GM18499 (cell line): ENCODE measurements around the gene TP53I11.
A peak's percentile ranks its signal among the peaks of the same experiment; 100 is the strongest.

Experiments used
- ATAC-seq: cut with Tn5 transposase; IDR thresholded peaks from one replicate; pipeline ENCODE4 v1.9.1; 2021; ENCODE audit warnings: moderate number of reproducible peaks; ENCODE audit not compliant: insufficient read depth, unreplicated experiment

Gene TP53I11

GRCh38 chr11:44942029-44942955 lies 8.4 kb downstream of the TP53I11 start:
- ATAC-seq, result no peak

- ATAC-seq, result no peak
These were observed 9.2 kb downstream of the TP53I11 start for GRCh38 chr11:44941259-44942021.

GRCh38 chr11:44940835-44941234 lies 9.8 kb downstream of the TP53I11 start:
- no peak for ATAC-seq

- ATAC-seq, result no peak
These were observed 10.3 kb downstream of the TP53I11 start for GRCh38 chr11:44940404-44940803.

GRCh38 chr11:44939673-44940395 lies 10.8 kb downstream of the TP53I11 start:
- ATAC-seq, result no peak

- no peak for ATAC-seq
These were observed 12.5 kb downstream of the TP53I11 start for GRCh38 chr11:44938066-44938691.

- ATAC-seq, result no peak
These were observed 13.6 kb downstream of the TP53I11 start for GRCh38 chr11:44936951-44937543.

GRCh38 chr11:44936525-44936924 lies 14.2 kb downstream of the TP53I11 start:
- ATAC-seq, result peak; percentile 65

- ATAC-seq, result no peak
These were observed 15.9 kb downstream of the TP53I11 start for GRCh38 chr11:44934735-44935250.

- no peak for ATAC-seq
These were observed 16.6 kb downstream of the TP53I11 start for GRCh38 chr11:44934110-44934509.

GRCh38 chr11:44931466-44931865 lies 19.2 kb downstream of the TP53I11 start:
- ATAC-seq, result no peak

- ATAC-seq, result no peak
These were observed 19.9 kb downstream of the TP53I11 start for GRCh38 chr11:44930588-44931302.

- no peak for ATAC-seq
These were observed 21.9 kb downstream of the TP53I11 start for GRCh38 chr11:44928816-44929215.

GRCh38 chr11:44928144-44928543 lies 22.5 kb downstream of the TP53I11 start:
- no peak for ATAC-seq

GRCh38 chr11:44927174-44927661 lies 23.5 kb downstream of the TP53I11 start:
- ATAC-seq, result no peak

- ATAC-seq, result no peak
These were observed 24.6 kb downstream of the TP53I11 start for GRCh38 chr11:44926036-44926435.

- no peak for ATAC-seq
These were observed 26.9 kb downstream of the TP53I11 start for GRCh38 chr11:44923806-44924205.

GRCh38 chr11:44923115-44923514 lies 27.6 kb downstream of the TP53I11 start:
- no peak for ATAC-seq

- no peak for ATAC-seq
These were observed 30.2 kb downstream of the TP53I11 start for GRCh38 chr11:44920451-44920850.
